GM12874 (cell line): ENCODE measurements around the gene METTL22.

ENCODE experiments used
- CTCF ChIP-seq: IDR thresholded peaks from 2 replicates; pipeline ENCODE4 v1.5.1; 2011; ENCODE audit warnings: low read depth, mild to moderate bottlenecking, control low read depth, low read length, moderate library complexity; ENCODE audit not compliant: insufficient read depth

Gene METTL22

GRCh38 chr16:8689686-8690085 is 68.2 kb downstream of the METTL22 start:
- TF ChIP-seq CTCF = no peak

GRCh38 chr16:8691728-8692127 is 70.2 kb downstream of the METTL22 start:
- no peak for TF ChIP-seq CTCF

- no peak for TF ChIP-seq CTCF
Observed at GRCh38 chr16:8694795-8695728, 73.6 kb downstream of the METTL22 start.

GRCh38 chr16:8696880-8697279 is 75.4 kb downstream of the METTL22 start:
- TF ChIP-seq CTCF = no peak

- no peak for TF ChIP-seq CTCF
Observed at GRCh38 chr16:8697965-8698364, 76.5 kb downstream of the METTL22 start.
